HG02610 (cell line): Measurements from ENCODE around the gene VWF.

Experiments
- ATAC-seq: cut with Tn5 transposase; IDR thresholded peaks from one replicate; pipeline ENCODE4 v1.9.1; 2021; ENCODE audit warnings: mild to moderate bottlenecking, moderate library complexity; ENCODE audit not compliant: unreplicated experiment

VWF gene

GRCh38 chr12:5997260-5997659 is 127.2 kb downstream of the VWF start:
- no peak for ATAC-seq

DNA sequence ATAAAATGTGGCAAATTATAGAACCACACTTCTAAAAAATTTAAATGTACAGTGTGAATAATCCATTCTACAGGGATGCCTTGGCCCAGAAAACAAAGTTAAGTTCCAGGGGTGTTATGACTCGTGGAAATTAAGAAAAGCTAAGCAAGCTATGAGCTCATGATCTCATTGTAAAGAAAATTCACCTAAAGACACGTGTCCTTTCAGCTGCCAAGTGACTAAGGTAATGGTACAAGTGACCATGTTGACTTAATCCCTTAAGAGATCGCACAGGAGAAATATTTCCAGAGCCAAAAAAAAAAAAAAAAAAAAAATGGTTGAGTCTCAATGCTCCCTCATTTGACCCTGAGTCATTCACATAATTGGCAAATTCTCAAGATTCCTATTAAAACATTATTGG is 128.0 kb downstream of the VWF start:
- ATAC-seq, result no peak

GRCh38 chr12:5989621-5990020 is 134.8 kb downstream of the VWF start:
- ATAC-seq, result no peak

DNA sequence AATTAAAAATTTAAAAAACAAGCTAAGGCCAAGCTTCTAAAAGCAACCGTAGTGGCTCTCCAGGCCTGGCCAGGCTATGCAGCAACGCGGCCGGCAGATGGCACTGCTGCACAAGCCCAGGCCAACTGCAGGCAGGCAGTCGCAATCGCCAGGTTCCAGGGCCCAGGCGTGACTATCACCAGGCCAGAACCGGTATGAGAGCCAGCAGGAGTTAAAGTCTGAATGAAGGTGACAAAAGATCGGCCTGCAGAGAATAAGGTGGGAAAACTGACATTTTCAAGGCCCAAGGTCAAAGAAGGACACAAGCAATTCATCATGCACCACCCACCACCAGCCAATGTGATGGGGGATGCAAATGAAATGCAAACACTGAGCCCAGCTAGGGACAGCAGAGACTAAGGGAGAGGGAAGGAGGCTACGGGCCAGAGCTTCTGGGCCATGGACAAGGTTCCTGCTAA is 135.8 kb downstream of the VWF start:
- ATAC-seq, result no peak

- ATAC-seq, result no peak
Measured at GRCh38 chr12:5988088-5988487, 136.4 kb downstream of the VWF start.

DNA sequence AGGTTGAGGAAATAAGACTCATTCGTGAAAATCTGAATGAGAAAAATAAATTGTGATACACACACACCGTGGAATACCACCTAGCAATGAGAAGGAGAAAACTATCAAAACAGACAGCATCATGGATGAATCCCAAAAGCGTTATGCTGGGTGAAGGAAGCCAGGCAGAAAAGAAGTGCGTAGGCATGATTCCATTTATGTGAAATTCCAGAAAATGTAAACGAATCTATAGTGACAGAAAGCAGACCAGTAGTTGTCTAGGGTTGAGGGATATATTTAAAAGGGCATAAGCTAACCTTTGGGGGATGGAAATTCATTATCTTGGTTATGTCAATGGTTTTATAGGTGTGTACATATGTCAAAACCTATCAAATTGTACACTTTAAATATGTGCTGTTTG is 136.9 kb downstream of the VWF start:
- ATAC-seq, result no peak

- ATAC-seq, result no peak
Measured at GRCh38 chr12:5985471-5985870, 139.0 kb downstream of the VWF start.

DNA sequence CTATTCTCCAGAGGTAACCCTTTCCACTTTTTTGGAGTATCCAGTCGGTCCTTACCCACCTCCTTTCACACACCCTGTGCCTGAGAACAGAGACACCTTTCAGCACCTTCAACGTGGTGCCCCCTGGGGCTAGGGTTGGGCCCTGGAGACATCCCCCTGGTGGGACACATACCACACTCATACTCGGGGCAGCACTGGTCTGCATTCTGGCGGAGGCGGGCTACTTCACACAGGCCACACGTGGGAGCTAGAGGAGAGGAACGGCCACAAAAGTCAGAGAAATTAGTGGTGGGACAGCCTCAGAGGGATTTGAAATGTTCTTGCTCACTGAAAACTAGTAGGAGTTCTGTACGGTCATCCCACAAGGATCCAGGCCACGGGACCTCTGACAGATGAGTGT is 139.6 kb downstream of the VWF start:
- no peak for ATAC-seq

DNA sequence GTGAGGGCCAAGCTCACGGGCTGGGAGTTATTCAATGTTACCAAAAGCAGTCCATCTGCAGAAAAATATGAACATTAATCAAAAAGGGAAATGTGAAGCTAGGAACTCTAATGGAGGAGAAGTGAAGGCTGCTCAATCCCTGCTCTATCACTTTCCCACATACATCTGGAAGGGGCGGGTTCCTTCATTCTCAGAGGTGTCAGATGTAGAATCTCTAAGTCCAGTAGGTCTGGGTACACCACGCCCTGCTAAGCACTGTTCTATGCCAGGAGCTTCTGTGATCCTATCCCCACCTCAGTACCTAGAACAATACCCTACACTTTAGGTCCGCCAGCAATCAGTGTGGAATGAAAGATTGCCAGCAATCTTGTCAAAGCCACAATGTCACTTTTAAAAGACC is 142.4 kb downstream of the VWF start:
- ATAC-seq, result no peak

- no peak for ATAC-seq
Measured at GRCh38 chr12:5977556-5977955, 146.9 kb downstream of the VWF start.

DNA sequence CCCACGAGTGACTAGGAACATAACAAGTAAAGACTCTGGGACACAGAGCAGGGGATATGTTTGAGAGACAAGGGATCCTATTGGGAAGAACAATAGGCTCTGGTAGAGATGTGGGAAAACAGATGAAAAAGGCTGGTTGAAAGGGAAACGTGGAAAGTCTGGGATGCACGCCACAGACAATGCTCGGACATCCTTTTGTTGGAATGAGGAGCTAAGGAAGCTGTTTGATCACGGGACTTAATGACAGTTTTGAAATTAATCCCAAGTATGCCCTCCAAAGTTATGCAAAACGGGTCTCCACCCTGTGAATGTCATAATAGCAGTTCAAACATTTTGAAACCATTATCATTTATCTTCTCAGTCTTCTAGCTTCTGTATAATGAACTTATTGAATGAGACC is 147.8 kb downstream of the VWF start:
- no peak for ATAC-seq

DNA sequence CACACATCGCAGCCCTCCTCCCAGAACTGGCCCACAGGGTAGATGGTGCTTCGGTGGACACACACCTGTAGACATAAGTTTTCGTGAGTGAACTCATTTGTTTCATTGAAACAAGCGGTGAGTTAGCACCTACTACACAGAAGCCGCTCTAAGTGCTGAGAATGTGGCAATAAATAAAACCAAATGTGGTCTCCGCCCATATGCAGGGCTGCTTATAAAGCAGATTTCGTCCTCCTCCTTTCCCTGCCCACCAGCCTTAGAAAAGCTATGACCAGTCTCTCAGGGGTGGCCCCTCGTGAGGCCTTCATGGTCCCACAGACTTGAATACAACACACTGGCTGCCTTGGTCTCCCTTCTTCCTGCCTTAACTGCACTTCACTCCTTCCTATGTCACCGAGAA is 148.3 kb downstream of the VWF start:
- no peak for ATAC-seq

GRCh38 chr12:5973461-5974115 is 150.9 kb downstream of the VWF start:
- no peak for ATAC-seq

DNA sequence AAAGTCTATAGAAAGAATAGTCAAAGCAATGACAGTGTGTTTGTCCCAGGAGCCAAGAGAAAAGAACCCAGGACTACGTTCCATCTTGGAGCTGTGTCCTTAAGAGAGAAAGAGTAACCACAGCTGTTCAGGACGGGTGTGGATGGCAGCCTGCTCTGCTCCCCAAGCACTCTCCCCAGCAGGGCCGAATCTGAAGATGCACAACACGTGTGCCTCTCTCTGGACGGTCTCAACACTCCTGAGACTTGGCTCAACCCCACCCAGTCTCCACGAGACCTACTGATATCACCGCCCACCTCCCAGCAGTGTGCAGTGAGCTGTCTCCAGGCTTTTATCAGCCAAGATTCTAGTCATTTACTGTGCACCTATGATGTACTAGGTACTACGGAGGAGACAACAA is 152.1 kb downstream of the VWF start:
- ATAC-seq, result no peak

DNA sequence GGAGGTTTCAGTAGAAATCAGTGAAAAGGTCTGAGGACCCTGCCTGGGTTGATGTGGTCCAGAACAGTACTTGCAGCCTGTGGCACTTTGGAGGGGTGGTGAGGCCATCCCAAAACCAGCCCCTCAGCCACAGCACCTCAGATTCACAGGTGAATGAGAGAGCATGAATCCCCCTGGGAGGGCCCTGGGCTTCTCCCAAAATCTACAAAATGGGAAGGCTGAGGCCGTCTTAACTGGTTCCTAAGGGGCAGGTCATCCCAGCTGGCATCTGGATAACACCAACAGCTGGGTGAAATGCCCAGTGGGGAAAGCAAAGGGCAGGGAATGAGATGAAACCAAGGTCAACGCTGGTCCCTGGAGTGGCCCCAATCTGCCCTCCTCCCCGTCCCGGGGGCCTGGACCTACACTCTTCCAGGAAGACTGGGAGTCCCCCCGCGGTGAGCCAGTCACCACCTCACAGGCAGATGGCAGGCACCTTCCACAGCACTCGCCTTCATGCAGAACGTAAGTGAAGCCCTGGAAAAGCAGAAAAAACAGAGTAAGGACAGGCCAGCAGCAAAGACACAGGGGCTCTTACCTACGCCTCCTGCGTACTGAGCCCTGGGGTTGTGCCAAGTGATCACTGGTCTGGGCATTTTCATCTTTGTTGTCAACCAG is 153.1 kb downstream of the VWF start:
- ATAC-seq, result no peak

- no peak for ATAC-seq
Measured at GRCh38 chr12:5969974-5970690, 154.3 kb downstream of the VWF start.

- ATAC-seq, result no peak
Measured at GRCh38 chr12:5969156-5969973, 155.1 kb downstream of the VWF start.

DNA sequence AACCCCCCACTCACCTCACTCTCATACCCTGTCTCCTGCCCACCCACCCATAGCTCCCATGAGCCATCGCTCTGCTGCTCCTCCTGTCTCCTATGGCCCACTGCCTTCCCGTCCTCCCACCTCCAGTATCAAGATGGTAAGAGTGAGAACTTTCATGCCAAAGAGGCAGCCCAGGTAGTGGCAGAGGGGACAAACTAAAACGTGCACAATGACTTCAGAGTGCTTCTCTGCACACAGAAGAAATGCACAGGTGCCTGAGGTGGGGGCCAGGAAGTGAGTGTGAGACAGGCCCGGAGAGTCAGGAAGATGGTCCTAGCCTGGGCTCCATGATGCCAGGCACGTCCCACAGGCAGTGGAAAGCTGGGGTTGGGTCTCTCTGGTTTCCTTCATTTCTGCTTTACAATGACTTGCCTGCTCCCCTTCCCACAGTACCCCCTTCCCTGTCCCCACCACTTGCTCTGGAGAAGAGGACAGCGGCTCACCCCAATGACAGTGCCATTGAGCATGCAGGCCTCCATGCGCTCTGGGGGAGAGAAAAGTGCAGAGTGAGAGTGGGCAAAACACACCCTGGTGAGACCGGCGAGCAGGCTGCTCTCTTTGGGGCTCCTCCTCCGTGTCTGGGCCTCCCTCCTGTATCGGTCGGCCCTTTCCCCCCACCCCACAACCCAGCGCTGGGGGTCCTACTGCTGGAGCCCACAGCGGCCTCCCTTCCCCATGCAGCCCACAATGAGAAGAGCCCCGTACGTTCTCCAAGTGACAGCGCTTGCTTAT is 156.6 kb downstream of the VWF start:
- ATAC-seq, result no peak

GRCh38 chr12:5966486-5967095 is 157.9 kb downstream of the VWF start:
- no peak for ATAC-seq

GRCh38 chr12:5965950-5966383 is 158.5 kb downstream of the VWF start:
- no peak for ATAC-seq
